Transverse colon (tissue), 4 donors: ENCODE data around the gene VTI1B. TPM values are rescaled to one million over a fixed set of nuclear protein-coding genes. Genes with fewer than 3 reads are reported as not detected.
"Not testable (repeated sequence)": the region's sequence is repeated elsewhere in the genome, so short reads cannot be mapped to it uniquely, and the experiment has no call there.

ENCODE experiments used
- DNase-seq: peaks from one replicate; pipeline ENCODE4 v3.0.0-alpha.2; 2019
- H3K27ac ChIP-seq, 4 donors: fragments of 200-600 bp; sonication (generic); 2 replicates each; pipeline ENCODE4 v1.5.1; 2016 to 2018; ENCODE audit warnings: inconsistent platforms in 4 of 4
- H3K27me3 ChIP-seq: fragments of 200-600 bp; sonication (generic); 2 replicates; pipeline ENCODE4 v1.5.1; 2017; ENCODE audit warnings: inconsistent platforms
- H3K36me3 ChIP-seq, 4 donors: fragments of 200-600 bp; sonication (generic); 2 replicates each; pipeline ENCODE4 v1.5.1; 2017 to 2019; ENCODE audit warnings: inconsistent platforms in 4 of 4
- H3K4me1 ChIP-seq, 4 donors: fragments of 200-600 bp; sonication (generic); 2 replicates each; pipeline ENCODE4 v1.5.1; 2017 to 2020; ENCODE audit warnings: inconsistent platforms in 4 of 4
- H3K4me3 ChIP-seq, 4 donors: fragments of 200-600 bp; sonication (generic); 1 replicate in 1 of 4; 2 replicates in 3 of 4; pipeline versions ENCODE4 v1.5.1 to v1.6.1; 2017 to 2019; ENCODE audit warnings: inconsistent platforms in 4 of 4
- H3K9me3 ChIP-seq, 2 donors: fragments of 200-600 bp; sonication (generic); 2 replicates each; pipeline ENCODE4 v1.5.1; 2017 to 2019; ENCODE audit warnings: inconsistent platforms in 2 of 2
- EP300 ChIP-seq: sonication (generic); formaldehyde crosslinking; IDR thresholded peaks from one replicate; pipeline ENCODE4 v1.6.1; 2017; ENCODE audit warnings: antibody characterized with exemption, low read depth
- POLR2A ChIP-seq: fragments of 450-650 bp; IDR thresholded peaks from one replicate; pipeline ENCODE4 v1.6.1; 2016; ENCODE audit warnings: antibody characterized with exemption, mild to moderate bottlenecking, moderate library complexity
- POLR2AphosphoS5 ChIP-seq, 3 donors: sonication (generic); formaldehyde crosslinking; IDR thresholded peaks; one replicate each; pipeline ENCODE4 v1.6.1; 2016; ENCODE audit warnings: antibody characterized with exemption in 3 of 3
- WGBS, 2 donors: methylation state at CpG; one replicate each; pipeline ENCODE4 v1.1.5; 2018; ENCODE audit warnings: low coverage in 1 of 2; 5-methylcytosine and 5-hydroxymethylcytosine counted together
- in situ Hi-C, 4 donors: fragments of 200-750 bp; cut with MboI; loops; one replicate each; pipeline versions ENCODE4 v1.15.0 to v1.15.1; 2017; ENCODE audit warnings: low sequenced_read_pairs in 3 of 4, low pct_ligation_motif_present in 1 of 4, low pct_unique_long_range_greater_than_20kb in 1 of 4
- intact Hi-C: fragments of 100-400 bp; cut with DNase I; formaldehyde crosslinking; loops from one replicate; pipeline ENCODE4 v1.15.1; 2023; ENCODE audit warnings: low total_unique reads
- total RNA-seq, 4 donors: library from RNA; depleted of rRNA; stranded (reverse); fragments of >200 nt; gene quantifications; one replicate each; pipeline ENCODE4 v1.1.0, GENCODE V29; 2016
- TF ChIP-seq, protein P1 (sequence below), 5 experiments: fragments of 200-600 bp in 3 of 5; fragments of 450-650 bp in 2 of 5; sonication (generic) in 3 of 5; IDR thresholded peaks; 1 replicate in 2 of 5; 2 replicates in 3 of 5; pipeline ENCODE4 v1.5.1; 2016 to 2017; ENCODE audit warnings: antibody characterized with exemption in 5 of 5, inconsistent platforms in 3 of 5, mild to moderate bottlenecking in 2 of 5, moderate library complexity in 1 of 5

Gene VTI1B
- total RNA-seq, 4 donors from 2014 or later: 59.5 to 74.8 (median 67.5) TPM

DNA sequence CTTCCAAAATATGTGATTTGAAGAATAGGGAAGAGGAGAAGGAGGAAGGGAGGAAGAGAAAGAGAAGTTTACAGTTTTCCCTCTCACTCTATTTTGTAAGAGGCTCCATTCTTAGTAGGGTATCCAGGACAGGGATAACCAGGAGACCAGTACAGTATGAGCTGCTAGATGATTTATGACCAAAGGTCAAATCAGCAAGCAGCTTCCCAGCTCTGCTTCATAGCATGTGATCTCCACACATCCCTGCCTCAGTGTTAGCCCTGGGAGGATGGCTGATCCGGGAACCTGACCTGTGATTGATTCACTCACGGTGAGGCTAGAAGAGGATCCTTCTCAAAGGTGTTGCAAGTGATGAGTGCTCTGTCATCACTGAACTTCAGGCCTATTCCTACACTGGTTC, 43.8 kb upstream of the VTI1B start:
- in situ Hi-C loops: loop anchor here in 2 of 4 donors (25.0 kb wide), 2 partner anchors 106 to 281 kb away; partner anchors contain the start of genes ARG2 (in 1 of the 2) and PIGH (in 1 of the 2)
- H3K4me1 ChIP-seq: peaks cover 0 to 11% (median 0%) of the 10 kb centered on the region in 4 donors
- TF ChIP-seq, protein P1, sequence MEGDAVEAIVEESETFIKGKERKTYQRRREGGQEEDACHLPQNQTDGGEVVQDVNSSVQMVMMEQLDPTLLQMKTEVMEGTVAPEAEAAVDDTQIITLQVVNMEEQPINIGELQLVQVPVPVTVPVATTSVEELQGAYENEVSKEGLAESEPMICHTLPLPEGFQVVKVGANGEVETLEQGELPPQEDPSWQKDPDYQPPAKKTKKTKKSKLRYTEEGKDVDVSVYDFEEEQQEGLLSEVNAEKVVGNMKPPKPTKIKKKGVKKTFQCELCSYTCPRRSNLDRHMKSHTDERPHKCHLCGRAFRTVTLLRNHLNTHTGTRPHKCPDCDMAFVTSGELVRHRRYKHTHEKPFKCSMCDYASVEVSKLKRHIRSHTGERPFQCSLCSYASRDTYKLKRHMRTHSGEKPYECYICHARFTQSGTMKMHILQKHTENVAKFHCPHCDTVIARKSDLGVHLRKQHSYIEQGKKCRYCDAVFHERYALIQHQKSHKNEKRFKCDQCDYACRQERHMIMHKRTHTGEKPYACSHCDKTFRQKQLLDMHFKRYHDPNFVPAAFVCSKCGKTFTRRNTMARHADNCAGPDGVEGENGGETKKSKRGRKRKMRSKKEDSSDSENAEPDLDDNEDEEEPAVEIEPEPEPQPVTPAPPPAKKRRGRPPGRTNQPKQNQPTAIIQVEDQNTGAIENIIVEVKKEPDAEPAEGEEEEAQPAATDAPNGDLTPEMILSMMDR (IDR thresholded peaks at IDR 0.05): no peak
- TF ChIP-seq POLR2A: no peak
- TF ChIP-seq EP300: no peak
- TF ChIP-seq POLR2AphosphoS5 (IDR thresholded peaks at IDR 0.05): no peak
- no peak overlapping the region for H3K4me3 ChIP-seq
- DNase-seq: no peak
- WGBS, 2 donors: 77% methylated on average over 2 of the region's 2 CpGs; no CpG with 5 or more reads in 1 of the 2 donors
- no peaks in the 10 kb centered on the region for H3K36me3 ChIP-seq
- H3K9me3 ChIP-seq: no peaks in the 10 kb centered on the region
- intact Hi-C loops: no loop called here
- H3K27ac ChIP-seq: no peak overlapping the region
- peaks cover 5% of the 10 kb centered on the region for H3K27me3 ChIP-seq

DNA sequence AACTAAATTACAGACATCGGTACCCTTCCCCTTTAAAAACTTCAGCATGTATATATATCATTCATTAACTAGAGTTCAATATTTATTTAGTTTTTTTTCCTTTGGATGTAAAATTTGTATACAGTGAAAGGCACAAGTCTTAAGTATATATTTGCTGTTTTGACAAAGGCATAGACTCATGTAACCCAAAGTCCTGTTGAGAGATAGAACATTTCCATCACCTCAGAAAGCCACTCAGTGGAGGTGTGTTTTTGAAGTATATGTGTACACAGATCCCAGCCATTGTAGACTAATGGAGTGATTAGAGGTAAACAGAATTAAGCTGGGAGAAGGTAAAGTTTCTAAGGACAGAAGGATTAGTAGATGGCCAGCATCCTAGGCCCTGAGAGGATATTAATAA, 42.6 kb upstream of the VTI1B start:
- DNase-seq: no peak
- Histone ChIP-seq H3K4me3 (no peak overlapping the region), H3K36me3 (no peaks in the 10 kb centered on the region), H3K27ac (no peak overlapping the region), H3K4me1 (peaks cover 0 to 3% (median 0%) of the 10 kb centered on the region in 4 donors), H3K27me3 (no peaks in the 10 kb centered on the region), H3K9me3 (no peaks in the 10 kb centered on the region)
- intact Hi-C loops: no loop called here
- in situ Hi-C loops: loop anchor here in 2 of 4 donors (25.0 kb wide), 2 partner anchors 105 to 280 kb away; partner anchors contain the start of genes ARG2 (in 1 of the 2) and PIGH (in 1 of the 2)
- TF ChIP-seq, protein P1 (IDR thresholded peaks at IDR 0.05): no peak
- TF ChIP-seq POLR2A (no peak), EP300 (no peak), POLR2AphosphoS5 (IDR thresholded peaks at IDR 0.05) (no peak)
- WGBS, 2 donors: 89 to 92% methylated on average over 1 of the region's 1 CpG

DNA sequence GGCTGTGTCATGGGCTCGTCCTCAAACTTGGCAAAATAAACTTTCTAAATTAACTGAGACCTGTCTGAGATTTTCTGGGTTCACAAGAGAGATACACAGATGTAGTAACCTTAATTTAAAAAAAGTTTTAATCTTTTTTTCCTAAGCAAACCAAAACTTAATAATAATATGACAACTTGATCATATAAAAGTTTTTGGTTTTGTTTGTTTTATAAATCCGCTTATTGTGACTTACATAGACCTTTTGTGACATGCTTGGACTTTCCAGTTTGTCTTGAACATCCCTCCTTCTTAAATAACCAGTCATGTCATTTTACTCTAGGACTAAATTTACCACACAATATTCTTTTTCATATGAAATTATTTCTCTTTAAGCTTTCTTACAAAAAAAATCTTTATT, 35.8 kb upstream of the VTI1B start:
- DNase-seq: no peak
- Histone ChIP-seq H3K4me1 (no peaks in the 10 kb centered on the region), H3K9me3 (peaks cover 0 to 5% of the 10 kb centered on the region in 2 donors), H3K4me3 (no peak overlapping the region), H3K27ac (no peak overlapping the region), H3K27me3 (no peaks in the 10 kb centered on the region), H3K36me3 (no peaks in the 10 kb centered on the region)
- no peak for TF ChIP-seq EP300
- no peak for TF ChIP-seq POLR2A
- TF ChIP-seq, protein P1 (IDR thresholded peaks at IDR 0.05): no peak
- TF ChIP-seq POLR2AphosphoS5 (IDR thresholded peaks at IDR 0.05): no peak
- WGBS, 2 donors: 81 to 94% methylated on average over 2 of the region's 2 CpGs
- in situ Hi-C loops: loop anchor here in 2 of 4 donors (25.0 kb wide), 2 partner anchors 98 to 273 kb away; partner anchors contain the start of genes ARG2 (in 1 of the 2) and PIGH (in 1 of the 2)
- intact Hi-C loops: no loop called here

DNA sequence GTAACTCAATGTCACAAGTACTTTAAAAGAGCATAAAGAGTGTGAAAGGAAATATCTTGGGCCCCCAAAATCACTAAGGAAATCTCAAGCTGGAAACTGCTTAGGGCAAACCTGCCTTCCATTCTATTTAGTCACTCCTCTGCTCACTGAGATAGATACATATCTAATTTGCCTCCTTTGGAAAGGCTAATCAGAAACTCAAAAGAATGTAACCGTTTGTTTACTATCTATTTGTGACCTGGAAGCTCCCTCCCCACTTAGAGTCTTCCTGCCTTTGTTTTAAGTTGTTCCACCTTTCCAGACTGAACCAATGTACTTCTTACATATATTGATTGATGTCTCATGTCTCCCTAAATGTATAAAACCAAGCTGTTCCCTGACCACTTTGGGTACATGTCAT, 35.4 kb upstream of the VTI1B start:
- not testable (repeated sequence) for H3K27me3 ChIP-seq, H3K9me3 ChIP-seq, H3K36me3 ChIP-seq, H3K27ac ChIP-seq, H3K4me1 ChIP-seq, DNase-seq, H3K4me3 ChIP-seq
- in situ Hi-C loops: loop anchor here in 3 of 4 donors (10.0 to 25.0 kb wide), 3 partner anchors 97 to 272 kb away; partner anchors contain the start of genes ARG2 (in 1 of the 3) and PIGH (in 1 of the 3)
- intact Hi-C loops: loop anchor here (10.0 kb wide), 1 partner anchor 95 kb away; the partner anchor contains the start of gene ARG2
- 85 to 88% methylated on average over 1 of the region's 1 CpG for WGBS, 2 donors

DNA sequence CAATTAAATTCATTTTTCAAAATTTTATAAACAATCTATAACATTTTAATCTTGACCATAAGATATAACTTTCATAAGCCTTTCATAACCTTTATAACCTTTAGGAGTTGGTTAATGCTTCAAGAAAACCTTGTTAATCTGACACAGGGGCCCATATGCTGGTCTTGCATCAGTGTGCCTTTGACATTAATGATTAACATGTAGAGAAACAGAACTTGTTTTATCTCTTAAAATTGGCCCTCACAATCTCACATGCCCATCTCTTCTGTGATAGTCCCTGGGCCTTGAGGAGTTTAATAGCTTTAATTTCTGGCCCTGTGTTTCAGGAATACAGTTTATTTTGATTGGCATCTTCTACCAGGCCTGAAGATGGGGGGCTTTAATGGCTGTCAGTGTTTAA, 34.9 kb upstream of the VTI1B start:
- in situ Hi-C loops: loop anchor here in 3 of 4 donors (10.0 to 25.0 kb wide), 3 partner anchors 97 to 272 kb away; partner anchors contain the start of genes ARG2 (in 1 of the 3) and PIGH (in 1 of the 3)
- H3K27ac ChIP-seq, H3K4me1 ChIP-seq, H3K9me3 ChIP-seq, H3K4me3 ChIP-seq, H3K27me3 ChIP-seq, DNase-seq, H3K36me3 ChIP-seq: not testable (repeated sequence)
- intact Hi-C loops: loop anchor here (10.0 kb wide), 1 partner anchor 95 kb away; the partner anchor contains the start of gene ARG2
